HG03196 (cell line): ENCODE measurements around the gene HJV.

Experiments used
- ATAC-seq: cut with Tn5 transposase; IDR thresholded peaks from one replicate; pipeline ENCODE4 v1.9.1; 2021; ENCODE audit not compliant: unreplicated experiment

HJV gene

GRCh38 chr1:146022403-146023127 is 1.0 kb upstream of the HJV start:
- ATAC-seq, result no peak

DNA sequence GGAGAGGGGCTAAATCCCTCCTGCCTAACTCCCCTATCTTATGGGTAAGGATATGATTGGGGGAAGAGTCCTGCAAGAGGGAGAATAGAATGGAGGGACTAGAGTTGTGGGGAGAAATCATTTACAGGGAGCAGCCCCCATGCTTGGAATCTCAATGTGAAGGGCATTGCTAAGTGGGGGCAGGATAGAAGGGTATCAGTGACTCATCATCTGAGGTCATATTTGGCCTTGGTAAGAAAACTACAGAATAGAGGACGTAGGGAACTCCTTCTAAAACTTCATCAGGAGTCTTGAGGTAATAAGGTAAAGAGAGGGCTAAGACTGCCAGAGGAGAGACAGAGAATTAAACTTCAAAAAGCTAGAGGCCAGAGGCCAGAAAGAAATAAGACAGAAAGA is 487 bp downstream of the HJV start:
- ATAC-seq, result no peak

DNA sequence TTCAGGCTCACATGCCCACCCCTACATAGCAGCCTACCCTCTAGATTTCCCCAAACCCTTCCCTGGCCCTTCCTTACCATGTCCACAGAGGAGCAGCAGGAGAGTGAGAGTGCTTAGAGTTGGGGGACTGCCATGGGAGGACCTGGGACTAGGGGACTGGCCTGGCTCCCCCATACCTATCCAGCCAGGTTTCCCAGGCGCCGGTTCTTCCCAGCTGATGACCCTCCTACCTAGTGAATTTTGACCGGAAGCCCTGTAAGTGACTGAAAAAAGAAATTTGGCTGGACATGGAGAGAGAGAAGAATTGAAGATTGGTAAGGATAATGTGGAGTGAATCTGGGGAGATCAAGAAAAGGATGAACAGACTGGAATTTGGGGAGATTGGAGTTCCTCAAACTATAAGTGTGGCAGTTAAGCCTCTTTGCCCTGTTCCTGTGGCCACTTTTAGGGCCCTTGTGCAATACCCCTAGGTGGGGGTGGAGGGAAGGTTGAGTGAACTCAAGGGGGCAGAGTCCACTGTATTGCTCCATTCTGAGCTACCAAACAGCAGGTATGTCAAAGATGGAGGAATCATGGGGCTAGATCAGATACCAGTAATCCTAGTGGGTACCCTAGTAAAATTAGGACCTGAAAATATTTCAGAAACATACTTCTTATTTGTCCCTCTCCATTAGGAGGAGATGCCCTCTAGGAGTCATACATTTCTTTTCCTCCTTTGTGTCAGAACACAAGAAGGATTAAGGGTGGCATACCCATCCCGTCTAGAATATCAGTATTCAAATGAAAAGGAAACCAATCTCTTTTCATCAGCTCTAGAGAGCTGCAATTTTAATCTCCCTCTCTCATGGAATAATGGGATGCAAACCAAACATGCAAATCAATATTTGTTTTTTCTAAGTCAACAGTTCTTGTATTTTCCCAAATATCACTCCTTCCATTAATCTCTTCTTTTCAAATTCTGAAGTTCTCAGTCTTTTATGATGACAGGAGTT is 1.2 kb downstream of the HJV start:
- ATAC-seq, result no peak

GRCh38 chr1:146019231-146020057 is 2.1 kb downstream of the HJV start:
- ATAC-seq, result no peak

GRCh38 chr1:146016891-146017290 is 4.6 kb downstream of the HJV start:
- ATAC-seq, result no peak

DNA sequence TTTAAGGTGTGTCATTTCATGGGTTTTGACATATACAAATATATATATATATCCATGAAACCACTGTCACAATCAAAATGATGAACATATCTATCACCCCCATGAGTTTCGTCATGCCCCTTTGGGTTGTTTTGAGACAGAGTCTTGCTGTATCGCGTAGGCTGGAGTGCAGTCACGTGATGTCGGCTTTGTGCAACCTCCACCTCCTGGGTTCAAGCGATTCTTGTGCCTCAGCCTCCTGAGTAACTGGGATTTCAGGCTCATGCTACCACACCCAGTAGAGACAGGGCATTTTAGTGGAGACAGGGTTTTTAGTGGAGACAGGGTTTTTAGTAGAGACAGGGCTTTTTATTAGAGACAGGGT is 8.0 kb downstream of the HJV start:
- no peak for ATAC-seq

DNA sequence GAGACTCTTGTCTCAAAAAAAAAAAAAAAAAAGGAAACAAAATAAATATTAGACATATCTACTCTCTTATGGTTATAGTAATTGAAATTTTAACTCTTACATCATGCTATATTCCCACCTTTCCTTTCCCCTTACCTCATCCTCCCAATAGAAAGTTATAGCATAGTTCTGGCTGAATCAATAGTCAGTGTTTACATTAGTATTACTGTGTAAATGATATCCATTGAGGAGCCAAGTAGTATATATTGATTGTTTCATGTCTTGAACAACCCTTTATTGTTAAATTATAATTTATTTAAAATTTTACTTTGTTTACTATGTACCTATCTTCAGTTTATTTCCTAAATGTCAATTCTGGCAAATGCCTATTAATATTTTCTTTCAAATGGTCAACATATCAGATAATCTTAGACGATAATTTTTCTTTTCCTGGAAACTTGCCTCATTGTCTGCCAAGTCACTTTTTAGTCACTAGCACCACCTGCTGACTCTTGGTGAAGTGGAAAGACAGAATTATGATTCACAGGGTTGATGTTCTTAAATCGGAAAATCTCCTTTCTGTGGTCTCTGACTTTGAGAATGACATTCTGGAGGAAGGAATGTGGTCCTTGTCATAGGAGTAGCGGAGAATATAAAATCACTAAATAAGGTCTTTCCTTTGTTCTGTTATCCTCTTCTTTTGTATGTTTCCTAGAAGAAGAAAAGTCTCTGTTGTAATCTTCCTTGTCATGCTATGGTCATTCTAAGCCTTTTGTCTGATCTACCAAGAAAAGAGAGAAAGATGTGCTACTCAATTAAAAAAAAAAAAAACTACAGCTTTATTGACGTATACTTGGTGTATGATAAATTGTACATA is 8.6 kb downstream of the HJV start:
- no peak for ATAC-seq

GRCh38 chr1:146010126-146010738 is 11.3 kb downstream of the HJV start:
- no peak for ATAC-seq

DNA sequence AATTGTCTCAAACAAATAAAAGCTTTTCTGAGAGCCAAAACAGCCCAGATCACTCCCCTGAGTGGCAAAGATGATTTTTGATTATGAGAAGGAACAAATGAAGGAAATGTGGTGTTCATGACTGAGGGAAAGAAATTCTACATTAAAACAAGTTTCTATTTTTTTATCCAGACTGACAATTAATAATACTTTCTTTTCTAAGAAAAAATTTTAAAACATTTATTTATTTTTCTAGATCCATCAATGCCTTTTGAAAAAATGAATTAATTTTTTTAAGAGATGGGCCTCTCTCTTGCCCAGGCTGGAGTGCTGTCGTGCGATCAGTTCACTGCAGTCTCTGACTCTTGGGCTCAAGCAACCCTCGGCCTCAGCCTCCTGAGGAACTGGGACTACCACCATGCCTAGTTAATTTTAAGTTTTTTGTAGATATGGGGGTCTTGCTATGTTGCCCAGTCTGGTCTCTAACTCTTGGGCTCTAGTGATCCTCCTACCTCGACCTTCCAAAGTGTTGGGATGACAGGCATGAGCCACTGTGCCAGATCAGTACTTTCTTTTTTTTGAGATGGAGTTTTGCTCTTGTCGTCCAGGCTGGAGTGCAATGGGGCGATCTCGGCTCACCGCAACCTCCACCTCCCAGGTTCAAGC is 13.9 kb downstream of the HJV start:
- no peak for ATAC-seq

- ATAC-seq, result no peak
Measured at GRCh38 chr1:146001709-146002108, 19.8 kb downstream of the HJV start.

DNA sequence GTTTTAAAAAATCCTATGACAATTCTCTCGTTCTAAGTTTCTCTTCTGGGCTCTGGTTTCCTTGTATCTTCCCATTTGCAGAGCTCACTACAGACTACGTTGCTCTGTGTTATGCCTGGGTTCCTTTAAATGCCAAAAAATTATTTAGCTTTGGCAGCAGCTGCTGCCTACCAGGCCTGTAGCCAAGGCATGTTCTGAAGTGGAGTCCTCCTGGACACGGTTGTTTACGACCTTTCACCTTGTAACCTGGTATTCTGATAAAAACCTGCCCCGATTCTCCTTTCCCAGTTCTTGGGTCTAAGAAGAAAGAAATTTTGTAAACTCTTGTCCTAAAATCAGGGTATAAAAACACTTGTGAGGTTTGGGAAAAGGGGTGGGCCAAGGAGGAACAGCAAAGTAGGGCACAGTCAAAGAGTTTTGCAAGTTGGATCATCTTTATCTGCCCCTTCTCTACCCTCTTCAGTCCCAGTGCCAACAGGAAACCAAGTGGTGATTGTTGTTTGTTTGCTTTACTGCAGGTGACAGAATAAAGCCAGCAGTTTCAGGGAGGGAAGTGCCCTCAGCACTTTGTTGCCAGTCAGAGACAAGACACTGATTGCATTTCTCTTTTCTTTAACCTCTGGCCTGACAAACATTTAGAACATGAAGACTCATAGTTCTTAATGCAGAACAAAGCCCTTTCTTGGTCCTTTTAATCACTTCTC is 22.1 kb downstream of the HJV start:
- ATAC-seq, result no peak

- ATAC-seq, result no peak
Measured at GRCh38 chr1:145997718-145998023, 23.9 kb downstream of the HJV start.

GRCh38 chr1:145997016-145997717 is 24.4 kb downstream of the HJV start:
- peak; percentile 27 for ATAC-seq

DNA sequence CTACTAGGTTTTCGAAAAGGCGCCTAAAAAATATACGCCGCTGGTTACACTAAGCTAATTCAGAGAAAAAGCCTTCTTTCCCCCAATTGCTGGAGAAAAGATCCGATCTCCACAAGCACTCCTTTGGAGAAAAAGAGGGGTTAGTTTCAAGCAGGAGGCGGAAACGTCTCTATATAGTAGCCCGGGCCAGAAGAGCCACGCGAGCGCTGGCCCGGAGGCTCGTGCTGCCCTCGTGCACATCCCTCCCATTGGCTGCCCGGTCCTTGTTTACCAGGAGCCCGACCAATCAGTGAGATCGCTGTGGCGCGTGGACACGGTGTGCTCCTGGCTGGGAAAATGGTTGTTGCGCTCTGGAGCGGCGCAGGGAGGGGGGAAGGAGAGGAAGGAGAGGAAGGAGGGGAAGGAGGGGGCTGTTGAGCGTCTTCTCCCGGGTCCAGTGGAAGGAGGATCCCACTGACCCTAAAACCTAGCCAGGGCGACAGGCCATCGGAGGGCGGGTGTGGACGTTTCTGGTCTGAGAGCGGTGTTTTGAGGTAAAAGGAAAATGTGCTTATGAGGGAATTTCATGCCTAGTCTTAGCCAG is 25.0 kb downstream of the HJV start, which contains the start of gene TXNIP:
Gene TXNIP, minus strand, starts transcription at position 147 of the 583 bp plus-strand sequence. CDS start 313 bp downstream, outside the sequence.
- ATAC-seq, result peak; percentile 92

DNA sequence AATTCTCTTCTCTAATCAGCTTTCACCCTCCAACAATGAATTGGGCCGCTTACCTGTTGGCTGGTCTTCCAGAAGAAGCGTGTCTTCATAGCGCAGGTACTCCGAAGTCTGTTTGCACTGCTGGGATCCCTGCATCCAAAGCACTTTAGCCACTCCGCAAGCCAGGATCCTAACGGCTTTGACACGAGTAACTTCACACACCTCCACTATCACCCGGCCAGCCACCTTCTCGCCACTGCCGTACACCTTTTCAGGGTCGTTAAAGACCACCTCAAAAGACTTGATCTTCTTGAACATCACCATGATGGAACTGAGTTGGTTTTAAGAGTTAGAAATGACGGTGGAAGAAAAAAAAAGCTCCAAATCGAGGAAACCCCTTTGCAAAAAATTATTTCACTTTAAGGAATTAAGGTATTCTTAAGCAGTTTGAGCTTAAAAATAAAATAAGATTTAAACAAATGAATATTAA is 25.5 kb downstream of the HJV start:
- no peak for ATAC-seq

DNA sequence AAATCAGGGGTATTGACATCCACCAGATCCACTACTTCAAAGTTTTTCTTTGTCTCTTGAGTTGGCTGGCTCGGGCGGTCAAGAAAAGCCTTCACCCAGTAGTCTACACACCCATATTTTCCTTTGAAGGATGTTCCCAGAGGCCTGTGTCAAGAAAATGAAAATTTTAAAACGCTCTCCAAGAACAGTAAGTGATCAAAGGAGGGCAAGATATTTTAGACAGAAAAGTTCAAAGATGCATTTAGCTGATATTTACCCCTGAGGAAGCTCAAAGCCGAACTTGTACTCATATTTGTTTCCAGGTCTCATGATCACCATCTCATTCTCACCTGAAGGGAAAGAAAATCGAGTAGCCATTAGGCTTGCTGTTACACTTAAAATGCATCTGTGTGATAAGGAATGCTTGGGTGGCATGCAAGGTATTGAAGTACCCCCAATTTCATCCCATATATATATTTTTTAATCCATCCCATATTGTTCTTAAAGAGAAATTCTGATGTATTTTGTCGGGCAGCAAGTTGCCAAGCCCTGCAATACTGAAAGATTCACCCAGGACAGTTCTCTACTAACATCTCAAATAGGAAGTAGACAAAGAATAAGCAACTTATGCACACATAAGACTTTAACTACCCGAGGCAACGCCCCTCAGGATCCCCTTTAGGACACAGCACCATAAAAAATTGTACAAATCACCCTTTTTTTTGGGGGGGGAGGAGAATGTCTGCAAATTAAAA is 26.2 kb downstream of the HJV start:
- no peak for ATAC-seq
